GM19455 (cell line): ENCODE measurements around the gene FAM170B.

Source experiments
- ATAC-seq: cut with Tn5 transposase; IDR thresholded peaks from one replicate; pipeline ENCODE4 v1.9.1; 2021; ENCODE audit not compliant: unreplicated experiment

The FAM170B gene

DNA sequence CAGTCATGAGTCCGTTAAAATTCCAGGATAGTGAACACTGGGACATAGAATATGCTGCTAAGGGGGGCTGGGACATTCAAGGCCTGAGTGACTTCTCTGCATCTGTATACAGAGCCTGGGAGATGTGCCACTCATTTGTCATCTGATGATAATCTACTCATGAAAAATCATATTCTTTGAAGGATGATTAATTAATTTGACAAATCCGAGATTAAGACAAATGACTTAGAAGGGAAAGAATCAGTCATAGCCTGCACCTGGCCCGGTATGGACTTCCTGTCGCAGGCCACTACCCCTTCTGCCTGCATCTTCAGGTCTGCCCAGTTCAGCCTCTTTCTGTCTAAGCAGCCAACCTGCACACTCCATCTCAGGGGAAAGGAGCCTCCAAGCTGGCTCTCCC is 18.8 kb upstream of the FAM170B start:
- ATAC-seq = no peak

DNA sequence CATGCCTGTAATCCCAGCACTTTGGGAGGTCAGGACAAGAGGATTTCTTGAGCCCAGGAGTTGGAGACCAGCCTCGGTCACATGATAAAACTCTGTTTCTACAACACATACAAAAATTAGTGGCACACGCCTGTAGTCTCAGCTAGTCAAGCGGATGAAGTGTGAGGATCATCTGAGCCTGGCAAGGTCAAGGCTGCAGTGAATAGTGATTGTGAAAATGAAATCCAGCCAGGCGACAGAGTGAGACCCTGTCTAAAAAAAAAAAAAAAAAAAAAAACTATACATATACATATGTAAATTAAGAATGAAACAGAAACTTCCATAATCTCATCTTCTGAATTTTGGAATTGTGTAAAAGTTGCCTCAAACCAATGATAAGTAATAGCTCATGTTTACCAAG is 18.2 kb upstream of the FAM170B start:
- ATAC-seq = no peak

DNA sequence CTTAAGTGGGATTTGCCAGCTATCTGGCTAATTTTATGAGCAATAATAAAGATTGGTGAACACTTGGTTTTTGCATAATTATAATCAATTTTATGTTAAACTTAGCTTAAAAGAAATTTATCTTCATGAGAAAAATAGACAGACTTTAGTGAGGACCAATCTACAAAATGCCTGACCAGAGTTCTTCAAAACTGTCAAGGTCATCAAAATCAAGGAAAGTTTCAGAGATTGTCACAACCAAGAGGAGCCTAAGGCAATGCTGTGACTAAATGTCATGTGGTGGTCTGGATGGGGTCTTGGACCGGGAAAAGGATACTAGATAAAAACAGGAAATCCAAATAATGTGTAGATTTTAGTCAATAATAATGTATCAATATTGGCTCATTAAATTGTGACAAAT is 17.7 kb upstream of the FAM170B start:
- ATAC-seq = no peak

DNA sequence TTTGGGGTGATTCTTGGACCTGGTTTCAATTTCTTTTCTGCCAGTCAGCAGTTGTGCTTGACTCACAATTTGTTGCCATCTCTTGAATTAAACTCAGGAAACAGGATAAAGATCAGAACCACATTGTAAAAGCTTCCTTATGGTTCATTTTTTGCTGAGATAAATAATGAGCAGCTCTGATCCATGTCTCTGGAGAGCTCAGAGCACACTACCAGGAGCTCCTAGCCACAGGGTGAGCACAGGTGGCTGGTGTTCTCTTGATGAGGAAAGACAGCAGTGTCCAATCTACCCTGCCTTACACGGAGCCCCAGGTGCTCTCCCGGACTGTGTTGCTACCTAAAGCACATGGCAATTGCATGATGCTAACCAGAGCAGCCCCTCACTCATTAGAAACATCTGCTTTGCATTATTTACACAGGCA is 17.2 kb upstream of the FAM170B start:
- no peak for ATAC-seq

DNA sequence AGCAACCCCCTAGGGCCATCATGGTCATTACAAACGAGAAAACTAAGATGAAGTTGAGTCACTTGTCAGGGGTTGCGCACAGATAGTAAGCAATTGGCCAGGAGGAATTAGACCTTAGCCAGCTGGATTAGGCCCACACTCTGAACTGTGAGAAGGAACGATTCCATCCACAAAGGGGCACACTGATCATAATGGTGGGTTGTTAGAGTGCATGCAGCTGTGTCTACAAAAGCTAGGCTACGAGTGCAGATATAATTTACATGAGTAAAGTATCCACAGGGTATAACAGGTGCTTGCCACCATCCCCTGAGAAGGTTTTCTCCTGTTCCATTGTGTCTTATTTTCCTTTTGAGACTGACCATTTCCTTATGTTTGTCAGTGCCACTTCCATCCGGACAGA is 16.6 kb upstream of the FAM170B start:
- no peak for ATAC-seq

DNA sequence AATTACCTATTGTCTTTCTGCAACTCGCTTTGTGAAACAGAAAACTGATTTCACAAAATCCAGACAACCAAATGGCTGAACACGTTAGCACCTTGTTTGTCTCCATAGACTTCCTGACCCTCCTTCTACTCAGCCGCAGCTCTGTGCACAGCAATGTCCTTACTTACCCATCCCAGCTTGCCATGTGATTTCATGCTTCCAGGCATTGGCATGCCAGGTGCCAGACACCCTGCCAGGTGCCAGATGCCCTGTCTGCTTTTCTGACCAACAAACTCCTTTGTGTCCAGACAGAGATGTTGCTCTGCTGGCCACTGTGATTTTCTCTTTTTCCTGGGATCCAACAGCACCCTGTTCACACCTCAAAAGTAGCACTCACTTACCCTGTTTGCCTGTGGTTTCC is 16.1 kb upstream of the FAM170B start:
- no peak for ATAC-seq

DNA sequence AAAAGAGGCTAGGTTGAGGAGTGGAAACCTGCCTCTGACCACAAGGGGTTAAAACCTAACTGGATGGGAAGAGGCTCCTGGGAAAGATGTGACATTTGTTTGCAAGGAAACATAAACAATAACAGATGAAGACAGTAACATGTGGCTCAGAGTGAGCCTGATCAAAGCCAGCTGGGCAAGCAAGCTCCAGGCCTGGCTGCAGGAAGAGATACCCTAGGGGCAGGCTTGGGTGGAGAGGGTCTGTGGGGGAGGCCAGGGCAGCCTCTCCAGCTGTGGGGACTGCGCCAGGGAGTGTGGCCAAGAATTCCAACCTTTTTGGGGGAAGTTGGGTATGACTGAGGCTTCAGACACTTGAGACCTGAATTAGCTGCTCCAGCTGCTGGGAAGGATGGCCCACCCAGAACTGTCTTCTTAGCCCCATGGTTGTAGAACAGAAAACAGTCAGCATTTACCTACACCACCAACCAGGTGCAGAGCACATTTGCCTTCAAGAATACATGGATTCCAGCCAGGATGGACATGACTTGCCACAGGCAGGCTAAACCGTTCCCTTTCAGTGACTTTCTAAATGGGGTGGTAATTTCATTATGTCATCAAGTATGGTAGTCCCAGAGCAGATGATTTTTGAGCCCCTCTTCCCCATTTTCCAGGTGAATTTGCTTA is 10.4 kb upstream of the FAM170B start:
- no peak for ATAC-seq

DNA sequence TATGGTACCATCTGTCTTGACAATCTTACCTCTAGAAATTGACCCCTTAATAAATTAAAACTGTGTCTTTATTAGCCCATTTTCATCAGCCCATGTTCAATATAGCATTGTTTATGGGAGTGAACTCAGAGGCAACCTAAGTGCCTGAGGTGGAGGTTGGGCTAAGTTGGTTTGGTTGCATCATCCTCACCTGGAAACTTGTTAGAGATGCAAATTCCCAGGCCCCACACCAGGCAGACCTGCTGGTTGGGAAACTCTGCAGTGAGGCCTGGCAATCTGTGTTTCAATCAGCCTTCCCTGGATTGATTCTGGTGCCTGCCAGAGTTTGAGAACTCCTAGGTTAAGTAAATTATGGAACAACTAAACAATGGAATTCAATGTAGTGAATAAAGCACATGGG is 9.4 kb upstream of the FAM170B start:
- no peak for ATAC-seq

DNA sequence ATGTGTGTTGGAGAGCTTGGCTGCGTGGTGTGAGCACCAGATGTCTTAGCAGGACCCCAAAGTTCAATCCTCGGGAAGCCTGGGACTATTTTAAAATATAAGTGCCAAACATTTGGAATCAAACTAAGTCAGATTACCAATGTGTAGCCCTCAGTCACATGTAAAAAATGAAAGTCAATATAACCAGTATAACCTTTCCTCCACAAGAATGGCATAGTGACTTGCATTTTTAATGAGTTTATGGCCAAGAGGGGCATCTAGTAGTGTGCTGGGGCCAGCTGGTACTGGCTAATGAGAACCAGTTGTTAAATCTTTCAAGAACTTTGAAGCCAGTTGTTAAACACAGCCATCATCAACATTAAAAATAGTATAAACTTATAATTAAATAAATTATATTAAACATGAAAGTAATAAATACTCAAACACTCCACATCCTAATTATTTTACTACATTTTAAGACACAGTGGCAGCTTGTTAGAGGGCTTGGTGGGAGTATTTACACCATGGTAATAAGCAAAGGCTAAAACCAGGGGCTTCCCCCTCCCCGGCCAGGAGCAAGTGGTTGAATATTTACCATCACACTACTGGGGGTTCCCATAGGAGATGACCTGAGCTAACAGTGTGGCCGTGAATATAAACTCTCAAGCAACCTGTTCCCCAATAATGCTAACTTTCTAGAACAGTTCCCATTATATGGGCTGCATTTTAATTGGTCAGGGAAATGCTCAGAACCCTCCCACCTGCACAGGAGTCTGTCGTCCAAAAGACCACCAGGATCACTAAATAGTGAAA is 7.9 kb upstream of the FAM170B start:
- ATAC-seq = no peak

DNA sequence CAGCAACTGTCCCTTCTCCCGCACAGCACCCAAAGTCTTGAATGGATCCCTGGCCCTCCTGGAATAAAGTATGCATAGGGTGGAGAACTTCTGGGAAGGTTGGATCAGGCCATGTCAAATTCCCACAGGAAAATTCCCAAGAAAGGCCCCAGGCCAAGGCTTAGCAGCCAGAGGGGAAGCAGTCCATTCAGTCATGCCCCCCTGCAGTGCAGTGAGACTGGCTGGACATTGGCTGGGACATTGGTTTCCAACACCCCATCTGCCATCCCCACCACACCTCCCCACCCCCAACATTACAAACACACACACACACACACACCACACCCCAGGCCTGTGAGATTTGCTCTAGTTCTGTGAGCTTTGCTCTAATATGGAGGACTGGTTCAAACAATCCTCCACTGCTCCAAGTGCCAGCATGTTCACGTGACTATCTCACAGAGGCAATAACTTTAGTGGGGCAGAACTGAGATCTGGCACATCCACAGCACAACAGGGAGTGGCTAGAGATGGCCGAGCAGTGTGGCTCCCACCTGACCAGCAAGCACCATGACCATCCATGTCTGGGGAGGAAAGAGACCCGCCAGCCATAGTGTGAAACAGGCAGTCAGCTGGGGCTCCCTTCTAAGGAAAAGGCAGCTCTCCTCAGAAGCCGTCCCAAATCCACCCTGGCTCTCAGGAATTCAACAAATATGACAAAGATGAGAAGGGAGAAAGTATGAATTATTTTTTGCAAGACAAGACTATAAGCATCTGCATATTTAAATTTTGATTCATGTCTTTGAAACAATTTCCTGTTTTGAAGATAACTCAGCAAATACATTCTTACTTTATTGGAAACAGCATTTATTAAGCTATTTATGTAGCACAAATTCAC is 6.7 kb upstream of the FAM170B start:
- ATAC-seq = no peak

DNA sequence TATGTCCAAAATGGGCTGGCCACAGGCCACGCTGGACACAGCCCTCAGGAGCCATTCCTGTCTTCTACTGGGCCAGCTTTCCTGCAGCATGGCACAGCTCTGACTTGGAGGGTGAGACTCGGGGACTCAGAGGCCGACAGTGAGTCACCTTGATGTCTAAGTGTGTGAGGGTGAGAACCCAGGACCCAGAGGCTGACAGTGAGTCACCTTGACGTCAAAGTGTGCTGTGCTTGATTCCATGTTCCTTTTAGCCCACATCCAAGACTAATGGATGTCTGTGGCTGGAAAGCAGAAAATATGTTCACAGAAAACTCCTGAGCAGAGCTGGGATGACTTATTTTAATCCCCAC is 6.0 kb upstream of the FAM170B start:
- ATAC-seq = no peak

DNA sequence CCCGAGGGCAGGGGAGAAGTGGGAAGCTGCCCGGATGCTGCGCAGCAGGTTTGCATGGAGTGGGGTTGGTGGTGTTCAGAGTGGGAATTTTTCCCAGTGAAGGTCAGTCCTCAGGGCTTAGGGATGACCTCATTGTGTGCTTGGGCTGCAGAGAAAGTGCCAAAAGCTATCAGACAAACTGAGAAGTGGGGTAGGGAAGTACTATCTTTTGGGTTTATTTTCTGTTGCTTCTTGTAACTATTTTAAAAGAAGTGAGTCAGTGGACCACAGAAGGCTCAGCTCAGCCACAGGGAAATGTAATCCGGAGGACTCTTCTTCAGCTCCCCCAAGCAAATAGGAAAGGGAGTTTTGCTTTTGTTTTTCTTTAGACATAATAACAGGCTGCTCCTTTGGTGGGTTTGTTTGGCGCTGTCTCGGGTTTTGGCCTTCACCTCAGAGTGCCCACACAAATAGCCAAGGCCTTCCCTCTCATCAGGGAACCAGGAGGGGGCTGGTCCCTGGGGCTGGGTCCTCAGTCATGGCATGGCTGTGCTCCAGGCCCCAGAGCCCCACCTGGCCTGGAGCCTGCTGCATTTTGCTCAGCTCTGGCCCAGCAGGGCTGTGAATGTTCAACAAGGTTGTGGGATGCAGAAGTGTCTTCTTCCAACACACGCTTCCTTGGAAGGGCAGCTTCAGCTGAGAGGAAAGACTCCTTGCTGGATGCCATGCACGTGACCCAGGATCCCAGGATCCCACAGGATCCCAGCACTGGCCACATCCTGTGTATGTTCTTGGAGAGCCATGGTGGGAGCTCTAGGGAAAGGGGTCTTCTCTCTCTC is 5.4 kb upstream of the FAM170B start:
- no peak for ATAC-seq

DNA sequence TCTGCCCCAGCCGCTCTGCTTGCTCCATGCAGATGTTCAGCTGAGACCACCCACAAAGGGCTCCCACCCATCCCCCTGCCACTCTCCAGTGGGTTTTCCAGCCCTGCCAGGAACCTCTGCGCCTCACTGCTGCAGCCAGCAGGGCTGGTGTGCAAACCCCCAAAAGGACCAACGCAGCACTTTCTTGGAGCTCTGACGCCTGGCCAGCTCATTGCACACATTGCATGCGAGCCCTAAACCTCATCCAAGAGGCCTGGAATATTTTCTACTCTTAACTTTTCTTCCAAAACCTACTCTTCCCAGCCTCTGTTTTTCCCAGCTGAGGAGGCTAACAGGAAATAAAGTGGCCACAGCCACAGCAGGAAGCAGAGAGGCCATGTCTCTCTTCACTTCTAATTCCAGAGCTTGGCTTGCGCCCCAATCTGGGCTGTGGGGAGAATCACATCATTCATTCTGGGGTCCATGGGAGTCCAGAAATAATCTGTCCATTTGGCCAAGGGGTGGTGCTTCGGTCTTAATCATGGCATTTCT is 4.6 kb upstream of the FAM170B start:
- no peak for ATAC-seq

DNA sequence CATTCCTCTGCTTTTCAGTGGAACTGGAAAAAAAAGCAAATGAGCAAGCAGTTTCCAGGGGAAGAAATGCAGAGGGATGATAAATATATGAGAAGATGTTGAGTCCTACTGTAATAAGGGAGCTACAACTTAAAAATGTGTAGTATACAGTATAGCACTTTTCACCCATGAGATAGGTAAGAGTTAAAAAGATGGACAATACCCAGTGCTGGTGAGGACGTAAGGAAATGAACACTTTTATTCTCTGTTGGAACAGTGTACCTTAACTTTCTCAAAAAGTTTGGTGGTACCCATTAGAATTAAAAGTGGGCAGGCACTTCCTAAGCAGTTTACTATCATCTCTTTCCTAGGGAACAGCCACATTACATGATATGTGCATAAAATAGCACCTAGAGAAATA is 2.7 kb upstream of the FAM170B start:
- ATAC-seq = no peak

DNA sequence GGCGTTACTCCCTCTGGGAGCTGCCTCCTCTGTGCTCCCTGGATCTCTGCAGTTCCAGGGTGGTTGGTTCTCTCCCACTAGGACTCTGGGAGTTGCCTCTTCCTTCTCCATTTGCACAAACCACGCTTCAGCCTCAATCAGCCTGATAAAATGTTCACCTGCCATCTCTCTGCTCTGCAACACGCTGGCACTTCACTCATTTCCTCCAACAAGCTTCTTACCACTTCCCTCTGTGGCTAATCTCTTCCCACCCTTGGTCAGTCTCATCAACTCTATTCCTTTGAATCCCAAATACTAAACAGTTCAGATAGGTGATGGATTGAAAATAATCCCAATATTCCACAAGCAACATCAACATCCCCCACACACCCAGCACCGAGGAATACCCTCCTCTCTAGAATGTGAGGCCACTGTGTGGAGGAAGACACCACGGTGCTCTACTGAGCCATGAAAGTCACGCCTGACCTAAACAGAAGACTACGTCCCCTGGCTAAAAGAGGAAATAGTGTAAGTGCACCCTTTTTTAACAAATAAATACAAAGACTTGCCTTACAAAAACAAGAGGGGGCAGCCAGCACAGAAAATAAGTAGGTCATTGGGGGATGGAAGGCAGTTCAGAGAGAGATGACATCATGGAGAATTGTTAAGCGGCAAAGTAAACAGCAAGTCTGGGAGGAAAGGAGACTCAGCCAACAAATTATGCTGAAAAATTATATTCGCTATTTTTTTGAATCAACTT is 1.9 kb upstream of the FAM170B start:
- no peak for ATAC-seq

DNA sequence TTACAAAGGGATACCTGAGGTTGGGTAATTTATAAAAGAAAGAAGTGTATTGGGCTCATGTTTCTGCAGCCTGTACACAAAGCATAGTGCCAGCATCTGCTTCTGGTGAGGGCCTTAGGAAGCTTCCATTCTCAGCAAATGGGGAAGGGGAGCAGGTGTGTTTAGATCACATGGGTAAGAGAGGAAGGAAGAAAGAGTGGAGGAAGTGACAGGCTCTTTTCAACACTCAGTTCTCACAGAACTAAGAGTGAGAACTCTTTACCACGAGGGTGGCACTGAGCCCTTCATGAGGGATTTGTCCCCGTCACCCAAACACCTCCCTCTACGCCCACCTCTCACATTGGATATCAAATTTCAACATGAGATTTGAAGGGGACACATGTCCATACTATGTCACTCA is 506 bp upstream of the FAM170B start:
- no peak for ATAC-seq

DNA sequence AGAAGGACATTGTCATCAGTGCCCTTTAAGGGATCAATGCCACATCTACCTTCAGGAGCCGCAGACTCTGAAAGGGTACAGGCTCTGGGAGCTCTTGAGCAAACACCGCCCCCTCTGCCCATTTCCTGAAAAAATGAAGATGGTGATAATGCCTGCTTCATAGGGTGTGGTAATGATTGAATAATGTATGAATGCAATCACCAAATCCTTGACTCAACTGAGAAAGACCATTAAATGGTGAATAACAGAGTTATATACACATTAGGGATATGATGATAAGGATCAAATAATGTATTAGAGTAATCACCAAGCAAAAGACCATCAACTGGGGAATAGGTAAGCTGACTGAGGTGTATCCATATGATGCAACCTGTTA is 1.5 kb downstream of the FAM170B start:
- ATAC-seq = no peak

DNA sequence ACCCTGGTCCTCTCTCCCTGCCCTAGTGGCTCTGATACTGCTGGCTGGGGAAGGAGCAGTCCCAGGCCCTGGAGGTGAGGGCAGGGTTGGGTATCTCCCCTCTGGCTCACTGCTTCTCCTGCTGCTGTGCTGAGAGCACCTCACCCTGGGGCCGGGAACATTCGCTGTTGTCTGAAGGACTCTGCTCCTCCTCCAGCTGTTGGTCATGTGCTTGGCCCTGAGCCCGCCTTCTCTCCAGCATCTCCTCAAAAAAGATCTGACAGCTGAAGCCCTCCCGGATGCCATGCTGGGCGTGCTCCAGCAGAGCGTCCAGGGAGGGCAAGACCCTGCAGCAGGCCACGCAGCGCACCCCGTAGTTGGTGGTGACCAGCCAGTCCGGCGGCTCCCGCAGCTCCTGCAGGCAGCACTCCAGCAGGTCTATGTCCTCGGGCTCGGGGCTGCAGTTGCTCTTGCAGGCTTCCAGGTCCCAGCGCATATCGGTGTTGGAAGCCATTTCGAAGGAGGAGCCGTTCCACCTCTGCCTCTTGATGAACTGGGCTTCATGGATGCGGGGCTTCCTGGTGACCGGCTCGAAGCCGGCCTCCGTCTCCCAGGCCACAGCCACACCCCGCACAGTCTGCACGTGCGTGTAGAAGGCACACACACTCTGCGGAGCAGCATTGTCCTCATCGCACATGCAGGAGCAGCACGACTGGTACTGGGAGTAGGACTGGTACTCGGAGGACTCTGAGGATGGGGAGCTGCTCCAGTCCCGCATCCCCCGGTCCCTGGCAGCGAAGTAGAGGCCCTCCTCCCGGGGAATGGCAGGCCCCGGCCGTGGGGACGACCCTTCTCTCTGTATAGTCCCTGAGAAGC is 2.1 kb downstream of the FAM170B start:
- no peak for ATAC-seq

DNA sequence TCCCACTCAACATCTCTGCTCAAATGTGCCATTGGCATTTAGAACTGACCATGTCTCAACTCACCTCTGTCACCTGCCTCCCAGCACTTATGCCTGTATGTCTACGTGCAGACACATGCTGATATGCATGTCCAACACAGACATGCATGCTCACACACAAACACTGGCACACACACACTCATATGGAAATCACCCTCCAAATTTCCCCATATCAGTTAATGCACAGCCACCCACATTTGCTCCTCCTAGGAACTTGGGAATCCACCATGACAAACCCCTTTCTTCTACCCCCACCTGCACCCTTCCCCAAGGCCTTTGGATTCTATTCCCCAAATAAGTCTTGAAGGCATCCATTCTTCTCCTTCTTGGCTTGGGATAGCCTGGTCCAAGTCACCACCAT is 4.4 kb downstream of the FAM170B start:
- no peak for ATAC-seq
